Measurements from ENCODE around the gene SOAT1. TPM values are rescaled to one million over a fixed set of nuclear protein-coding genes. Genes with fewer than 3 reads are reported as not detected.
"Not testable (repeated sequence)": the region's sequence is repeated elsewhere in the genome, so short reads cannot be mapped to it uniquely, and the experiment has no call there.

SOAT1 gene
- total RNA-seq, 1 experiment from 2014 or later: 33.9 TPM

GRCh38 chr1:179353546-179353945 is 59.9 kb downstream of the SOAT1 start (continued):
- TF ChIP-seq CTCF (IDR thresholded peaks at IDR 0.05 in 2 of 3, conservative IDR thresholded peaks at IDR 0.05 in 1 of 3; ENCODE audit: borderline replicate concordance in 1 of 3, insufficient read depth in 1 of 3, low read depth in 2 of 3, low read length in 2 of 3): no peak
- TF ChIP-seq ZFX (IDR thresholded peaks at IDR 0.05): no peak
- TF ChIP-seq ZNF274 (IDR thresholded peaks at IDR 0.05; ENCODE audit: low read depth, low read length): no peak
- TF ChIP-seq ZBTB33 (IDR thresholded peaks at IDR 0.05; ENCODE audit: extremely low read depth, insufficient replicate concordance, low read length): no peak
- TF ChIP-seq TCF7L2 (IDR thresholded peaks at IDR 0.05; ENCODE audit: borderline replicate concordance, extremely low read depth, insufficient read depth, insufficient read length): no peak
- no peak for TF ChIP-seq FOSL1 (IDR thresholded peaks at IDR 0.05; ENCODE audit: low read depth)
- no peak for TF ChIP-seq EZH2 (IDR thresholded peaks at IDR 0.05)
- no peak for TF ChIP-seq CBX3 (IDR thresholded peaks at IDR 0.05; ENCODE audit: low read depth)
- no peak for TF ChIP-seq CEBPB (IDR thresholded peaks at IDR 0.05; ENCODE audit: low read depth)
- no peak for TF ChIP-seq RAD21 (IDR thresholded peaks at IDR 0.05; ENCODE audit: low read depth)

GRCh38 chr1:179361631-179362030 is 68.0 kb downstream of the SOAT1 start:
- H3K4me1 ChIP-seq (ENCODE audit: control insufficient read depth in 1 of 2, insufficient read depth in 2 of 2, low read length in 2 of 2): peaks cover 0 to 13% of the 10 kb centered on the region in 2 experiments; a peak in 2 of 4 replicates
- POLR2A ChIA-PET; H3K4me2 ChIP-seq (ENCODE audit: low read length); DNase-seq (ENCODE audit: low read depth, low spot score); H3K9me2 ChIP-seq (ENCODE audit: insufficient read depth); H3K27me3 ChIP-seq (ENCODE audit: insufficient read depth, low read length); H3K79me2 ChIP-seq (ENCODE audit: insufficient read depth, low read length); H3K27ac ChIP-seq (ENCODE audit: low read depth, low read length); ATAC-seq; intact Hi-C loops (cut with micrococcal nuclease); H3K36me3 ChIP-seq (ENCODE audit: control insufficient read depth in 1 of 2, insufficient read depth in 2 of 2, low read length in 2 of 2); H3K9me3 ChIP-seq (ENCODE audit: control insufficient read depth in 1 of 2, insufficient read depth in 1 of 2, low read depth in 1 of 2, low read length in 2 of 2); H2AFZ ChIP-seq (ENCODE audit: low read depth, low read length, poor library complexity, severe bottlenecking); H3K9ac ChIP-seq (ENCODE audit: low read length); H3K4me3 ChIP-seq (replicated peaks in 1 of 2; ENCODE audit: low read depth in 1 of 2, low read length in 2 of 2); H4K20me1 ChIP-seq (ENCODE audit: insufficient read depth); BruUV-seq (replicated peaks): not testable (repeated sequence)
- ChIA-PET RAD21 (ENCODE audit: low non-redundant PET in 1 of 2, low total read pairs in 2 of 2, uncharacterized antibody in 2 of 2, unreplicated experiment in 2 of 2) (interaction anchor here in 1 of 2 experiments (0.7 kb wide), 1 partner anchor 234 kb away, joined by 3 read pairs; no protein-coding TSS in a partner anchor), CTCF (interaction anchor here (0.7 kb wide), 1 partner anchor 283 kb away, joined by 3 read pairs; no protein-coding TSS in a partner anchor)

Measured in HCT116 (cell line).